CD4-positive, alpha-beta T cell treated with Interferon gamma for 1 hour (primary cell): ENCODE results near the gene ERC2.

Experiments
- DNase-seq: peaks from one replicate; pipeline ENCODE4 v3.0.0-alpha.2; 2020

ERC2 gene

DNA sequence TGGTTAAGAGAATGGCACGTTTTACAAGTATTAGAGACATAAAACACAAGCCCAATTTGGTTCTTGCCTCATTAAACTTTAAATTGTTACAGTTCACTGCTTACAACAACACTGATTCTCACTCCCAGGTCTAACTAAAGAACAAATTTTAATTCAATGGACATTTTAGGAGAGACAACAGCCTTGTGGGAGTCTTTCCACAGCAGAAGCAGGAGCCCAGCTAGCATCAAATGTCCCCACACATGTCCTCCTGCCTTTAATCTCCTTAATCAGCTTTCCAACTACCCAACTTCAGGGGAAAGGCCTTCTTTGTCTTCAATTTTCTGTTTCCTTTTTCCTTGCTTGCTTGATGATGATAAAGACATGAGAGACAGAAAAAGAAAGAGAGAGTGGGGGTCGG, 693.4 kb downstream of the ERC2 start:
- DNase-seq: no peak

DNA sequence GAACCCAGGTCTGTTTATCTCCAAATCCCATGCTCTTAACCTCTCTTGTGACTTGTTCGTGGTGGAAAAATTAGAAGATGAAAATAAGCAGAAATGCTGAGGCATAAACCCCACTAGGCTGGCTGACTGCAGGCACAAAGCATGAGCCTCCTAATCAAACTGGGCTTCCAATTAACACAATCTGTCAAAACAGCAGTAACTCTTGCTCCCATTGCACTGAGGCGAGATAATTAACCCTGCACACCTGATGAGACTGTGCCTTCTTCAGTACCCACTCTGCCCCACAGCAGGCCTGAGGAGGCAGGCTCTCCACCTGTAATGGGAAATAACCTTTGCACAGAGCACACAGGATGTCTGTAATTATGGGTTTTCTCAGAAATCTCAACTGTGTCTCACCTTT, 696.8 kb downstream of the ERC2 start:
- DNase-seq: no peak

DNA sequence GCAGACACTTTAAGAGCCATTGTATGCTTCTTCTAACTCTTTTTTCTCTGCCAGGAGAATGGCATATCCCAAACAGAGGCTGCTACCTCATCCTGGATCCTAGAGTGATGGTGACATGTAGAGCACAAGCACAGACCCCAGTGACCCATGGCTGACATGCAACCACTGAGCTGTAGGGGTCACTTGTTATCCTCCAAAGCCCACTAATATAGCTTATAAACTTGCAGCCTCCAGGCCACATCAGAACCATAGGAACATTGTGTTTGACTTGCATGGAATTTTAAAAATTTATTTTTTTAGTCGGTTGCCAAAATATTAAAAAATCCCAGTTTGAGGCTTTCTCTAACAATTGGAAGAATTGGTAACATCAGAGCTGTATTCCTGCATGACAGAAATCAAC, 698.2 kb downstream of the ERC2 start:
- DNase-seq: no peak

DNA sequence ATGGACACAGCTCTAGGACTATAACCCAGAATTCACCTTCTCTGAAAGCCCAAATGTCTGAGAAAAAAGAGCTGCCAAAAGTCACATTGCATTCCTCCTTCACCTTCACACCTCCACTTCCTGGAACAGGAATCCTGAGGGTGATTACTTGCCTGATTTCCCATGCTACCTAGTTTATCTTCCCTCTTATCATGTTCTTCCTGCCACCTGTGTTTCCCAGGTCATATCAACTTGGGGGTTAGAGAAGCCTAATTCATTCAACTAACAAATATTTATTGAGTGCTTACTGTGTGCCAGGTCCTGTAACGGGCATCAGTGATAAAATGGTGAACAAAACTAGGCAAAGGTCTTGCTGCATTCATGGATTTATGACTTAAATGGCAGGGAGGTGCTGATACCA, 701.5 kb downstream of the ERC2 start:
- no peak for DNase-seq

- DNase-seq: no peak
Measured at GRCh38 chr3:55765906-55766701, 702.2 kb downstream of the ERC2 start.

- DNase-seq: no peak
Measured at GRCh38 chr3:55765398-55765797, 702.9 kb downstream of the ERC2 start.

- DNase-seq: no peak
Measured at GRCh38 chr3:55756976-55757375, 711.3 kb downstream of the ERC2 start.

- DNase-seq: no peak
Measured at GRCh38 chr3:55755516-55756205, 712.6 kb downstream of the ERC2 start.

GRCh38 chr3:55752911-55753310, 715.4 kb downstream of the ERC2 start:
- no peak for DNase-seq

- DNase-seq: no peak
Measured at GRCh38 chr3:55751730-55752129, 716.5 kb downstream of the ERC2 start.

DNA sequence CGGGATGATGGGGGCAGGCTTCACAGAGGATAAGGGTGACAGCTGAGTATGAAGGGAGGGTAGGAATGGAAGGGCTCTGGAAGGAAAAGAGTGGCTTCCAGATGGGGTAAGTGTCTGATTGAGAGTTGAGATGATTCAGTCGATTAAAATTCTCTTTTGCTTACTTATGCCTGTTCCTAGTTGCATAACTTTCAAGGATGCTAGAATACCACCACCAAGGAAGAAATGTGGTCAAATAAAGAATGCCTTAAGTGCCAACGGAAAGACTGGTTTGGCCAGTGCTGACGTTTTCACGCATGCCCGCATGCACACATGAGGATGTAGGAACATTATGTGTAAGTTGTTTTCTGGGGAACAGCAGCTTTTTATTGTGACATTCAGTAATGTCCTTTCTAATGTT, 717.7 kb downstream of the ERC2 start:
- no peak for DNase-seq

DNA sequence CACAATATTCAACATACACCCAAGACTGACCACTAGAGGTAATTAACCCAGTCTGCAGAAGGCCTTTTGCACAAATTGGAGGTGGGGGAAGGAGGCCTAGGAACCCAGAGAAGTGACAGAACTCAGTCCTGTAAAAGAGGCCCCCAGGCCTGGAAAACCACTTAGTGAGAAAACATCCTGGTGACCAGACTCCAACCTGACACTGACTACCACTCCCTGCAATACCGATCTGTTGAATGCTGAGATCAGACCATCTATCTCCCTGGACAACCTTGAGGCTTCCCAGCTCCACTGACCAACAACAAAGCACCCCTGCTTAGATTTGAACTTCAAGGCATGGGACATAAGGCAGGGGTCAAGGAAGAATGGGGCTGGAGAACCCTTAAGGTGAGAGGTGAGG, 719.2 kb downstream of the ERC2 start:
- no peak for DNase-seq

GRCh38 chr3:55746808-55747413, 721.4 kb downstream of the ERC2 start:
- no peak for DNase-seq

GRCh38 chr3:55742832-55743136, 725.5 kb downstream of the ERC2 start:
- no peak for DNase-seq

DNA sequence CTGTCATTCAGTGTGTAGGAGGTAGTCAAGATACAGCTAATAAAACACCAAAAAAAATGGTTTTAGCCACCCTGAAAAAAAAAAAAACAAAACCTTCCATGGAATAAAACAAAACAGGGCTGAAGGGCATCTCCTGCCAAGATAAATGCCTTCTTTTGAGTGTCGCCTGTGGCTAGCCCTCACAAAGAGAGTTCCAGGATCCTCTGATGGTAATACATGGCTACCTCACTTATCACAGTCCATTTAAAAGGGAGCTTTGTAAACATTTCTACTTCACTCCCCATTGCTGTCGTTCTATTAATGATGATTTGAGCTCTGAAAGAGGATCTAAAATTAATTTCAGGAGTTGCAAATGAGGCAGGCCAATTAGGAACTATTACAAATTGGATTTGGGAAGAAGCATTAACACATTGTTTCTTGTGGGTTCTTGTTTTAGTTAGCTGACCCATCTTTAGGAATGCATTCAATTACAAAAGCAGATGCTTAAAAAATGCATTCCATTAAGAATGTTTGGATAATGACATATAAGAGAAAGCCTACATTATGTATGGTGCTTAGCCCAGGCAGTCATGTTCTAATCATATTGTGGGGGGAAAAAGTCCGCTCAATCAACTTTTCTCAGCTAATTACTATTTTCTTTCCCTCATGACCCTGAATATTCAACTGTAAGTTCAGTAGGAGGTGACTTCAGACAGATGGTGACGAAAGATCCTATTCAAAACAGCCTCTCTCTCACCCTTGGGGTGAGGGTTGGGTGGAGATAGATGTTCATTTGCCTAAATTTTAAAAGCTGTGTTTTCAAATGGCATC, 726.0 kb downstream of the ERC2 start:
- DNase-seq: no peak

DNA sequence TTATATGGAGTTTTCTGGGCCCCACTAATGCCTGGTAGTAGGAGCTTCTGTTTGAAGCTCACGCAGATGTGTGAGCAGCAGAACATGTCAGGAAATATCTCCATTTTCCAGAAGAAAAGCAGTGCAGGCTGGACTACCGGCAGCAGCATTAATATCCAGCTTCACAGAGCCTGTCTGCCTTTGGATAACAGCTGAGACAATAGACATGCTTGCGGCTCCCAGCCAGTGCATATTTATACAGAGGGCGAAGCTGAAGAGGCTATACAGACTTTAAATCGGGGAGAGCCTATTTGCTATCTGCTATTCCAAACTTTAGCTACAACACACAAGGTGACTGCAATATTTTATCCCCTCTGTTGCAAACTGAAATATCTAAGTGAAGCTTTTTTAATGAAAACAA, 731.1 kb downstream of the ERC2 start:
- DNase-seq: no peak

GRCh38 chr3:55735976-55736375, 732.3 kb downstream of the ERC2 start:
- no peak for DNase-seq

DNA sequence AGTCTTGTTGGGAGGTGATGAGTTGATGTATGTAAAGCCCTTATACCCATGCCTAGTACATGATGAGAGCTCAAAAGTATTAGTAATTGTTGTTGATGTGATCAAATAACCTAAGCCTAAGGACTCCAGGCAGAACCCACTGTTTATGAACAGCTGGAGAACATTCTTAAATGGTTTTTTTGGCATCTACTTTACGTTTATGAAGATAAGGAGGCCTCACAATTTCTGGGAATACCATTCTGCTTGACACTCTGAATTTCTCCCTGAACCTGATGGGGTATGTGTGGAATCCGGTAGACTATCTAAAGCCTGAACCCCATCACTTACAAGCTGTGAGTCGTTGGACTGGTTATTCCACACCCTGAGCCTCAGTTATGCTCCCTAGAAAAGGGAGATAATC, 736.5 kb downstream of the ERC2 start:
- no peak for DNase-seq

DNA sequence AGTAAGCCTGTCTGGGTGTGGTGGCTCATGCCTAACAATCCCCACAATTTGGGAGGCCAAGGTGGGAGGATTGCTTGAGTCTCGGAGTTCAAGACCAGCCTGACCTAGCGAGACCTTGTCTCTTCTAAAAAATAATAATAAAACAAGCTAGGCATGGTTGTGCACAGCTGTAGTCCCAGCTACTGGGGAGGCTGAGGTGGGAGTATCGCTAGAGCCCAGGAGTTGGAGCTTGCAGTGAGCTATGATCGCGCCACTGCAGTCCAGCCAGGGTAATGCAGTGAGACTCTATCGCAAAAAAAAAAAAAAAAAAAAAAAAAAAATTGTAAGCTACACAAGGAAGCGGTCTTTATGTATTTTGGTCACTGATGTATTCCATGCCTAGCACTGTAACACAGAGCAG, 738.7 kb downstream of the ERC2 start:
- no peak for DNase-seq

DNA sequence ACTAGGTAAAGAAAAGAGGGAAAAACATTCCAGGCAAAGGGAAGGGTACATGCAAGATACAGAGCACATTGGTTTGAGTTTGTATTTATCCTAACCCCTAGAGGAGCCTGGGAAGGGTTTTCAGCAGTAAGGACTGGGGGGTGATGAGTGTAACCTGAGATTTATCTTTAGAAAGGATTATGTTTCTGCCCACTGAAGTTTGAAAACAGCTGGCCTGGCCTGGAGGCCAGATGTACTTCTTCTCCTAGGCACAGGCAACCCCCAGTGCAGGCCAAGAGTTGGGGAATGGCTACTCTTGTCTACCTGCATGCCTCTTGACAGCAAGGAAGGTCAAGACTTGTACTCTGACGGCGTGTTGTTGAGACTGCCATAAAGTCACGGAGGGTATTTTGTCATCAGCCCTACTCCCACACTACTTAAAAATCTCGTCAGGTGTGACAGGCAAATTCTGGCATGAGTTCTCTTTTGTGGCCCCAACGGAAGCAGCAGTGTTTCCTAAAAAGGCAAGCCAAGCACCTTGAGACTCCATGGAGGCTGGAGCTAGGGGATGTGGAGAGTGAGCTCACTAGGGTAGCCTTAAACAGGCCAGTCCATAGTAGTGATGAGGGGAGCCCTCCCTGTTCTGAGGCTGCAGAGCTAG, 739.7 kb downstream of the ERC2 start:
- no peak for DNase-seq

DNA sequence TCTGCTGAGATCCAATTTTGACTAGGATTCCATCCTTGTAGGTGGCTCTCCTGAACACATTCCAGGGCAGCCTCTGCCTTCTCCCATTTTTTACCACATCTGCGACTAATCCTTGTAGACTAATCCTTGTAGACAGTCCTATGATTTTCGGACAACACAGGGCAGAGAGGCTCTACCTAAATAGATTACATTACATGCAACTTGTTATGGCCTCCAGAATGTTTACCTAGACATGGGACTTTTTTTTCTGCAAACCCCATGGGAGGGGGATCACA, 741.8 kb downstream of the ERC2 start:
- DNase-seq: no peak

DNA sequence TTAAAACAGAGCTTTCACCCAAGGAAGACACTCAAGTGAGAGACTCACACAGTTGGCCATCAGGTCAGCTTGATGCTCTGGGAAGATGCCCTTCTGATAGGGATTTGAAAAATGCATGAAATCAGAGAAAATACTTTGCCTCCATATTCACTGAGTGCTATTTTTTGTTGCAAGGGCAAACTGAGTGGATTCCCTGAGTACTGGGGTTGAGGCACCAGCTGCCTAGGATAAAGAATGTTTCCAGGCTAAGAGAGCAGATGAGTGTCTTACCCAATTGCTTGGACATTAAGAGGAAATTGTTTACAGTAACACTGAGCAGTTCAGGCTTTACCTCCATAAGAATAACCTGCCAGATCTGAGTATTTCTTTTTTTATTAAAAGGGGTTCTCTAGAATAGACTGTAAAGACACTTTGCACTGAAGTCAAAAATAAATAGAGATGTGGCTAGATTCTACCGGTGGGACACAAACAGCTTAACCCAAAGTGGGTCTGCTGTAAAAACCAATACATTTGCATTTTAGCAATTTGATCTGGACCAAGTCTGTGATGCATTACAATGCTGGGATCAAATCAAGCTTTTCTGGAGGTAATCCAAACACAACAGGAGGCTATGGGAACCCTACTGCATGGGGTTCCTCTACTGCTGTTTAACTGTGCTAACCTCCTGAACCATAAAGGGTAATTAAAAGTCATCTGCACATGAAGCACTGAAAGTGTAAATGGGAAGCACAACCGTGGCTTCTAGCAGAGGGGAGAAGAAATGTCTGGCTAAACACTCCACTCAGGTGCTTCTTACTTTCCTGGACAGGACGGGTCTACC, 742.4 kb downstream of the ERC2 start:
- no peak for DNase-seq
